H1 (cell line): ENCODE results near the gene TPD52L1.

Experiments
- EZH2 ChIP-seq: fragments of 200-600 bp; sonication (generic); IDR thresholded peaks from 2 replicates; pipeline ENCODE4 v1.7.1; 2012; ENCODE audit warnings: low read depth, mild to moderate bottlenecking, moderate library complexity, low read length, inconsistent platforms; ENCODE audit not compliant: severe bottlenecking
- HDAC2 ChIP-seq, 2 experiments: fragments of 300-600 bp in 1 of 2; sonication (generic) in 1 of 2; IDR thresholded peaks; 2 replicates each; pipeline ENCODE4 v1.6.1; 2011 to 2012; ENCODE audit warnings: low read depth in 2 of 2, low read length in 2 of 2, mild to moderate bottlenecking in 2 of 2, moderate library complexity in 2 of 2, borderline replicate concordance in 1 of 2, inconsistent platforms in 1 of 2
- SAP30 ChIP-seq: fragments of 300-600 bp; sonication (generic); IDR thresholded peaks from 2 replicates; pipeline ENCODE4 v1.7.1; 2012; ENCODE audit warnings: low read length, moderate library complexity, mild to moderate bottlenecking, inconsistent platforms; ENCODE audit not compliant: insufficient read depth, insufficient replicate concordance
- TAF1 ChIP-seq: IDR thresholded peaks from 2 replicates; pipeline ENCODE4 v1.6.1; 2011; ENCODE audit warnings: mild to moderate bottlenecking, low read depth, low read length
- TF ChIP-seq, protein P1 (sequence below), 3 experiments: IDR thresholded peaks; 1 replicate in 2 of 3; 2 replicates in 1 of 3; pipeline versions ENCODE4 v1.5.1 to v1.6.1; 2011; ENCODE audit warnings: low read length in 3 of 3, mild to moderate bottlenecking in 3 of 3, inconsistent platforms in 2 of 3, low read depth in 1 of 3, moderate library complexity in 1 of 3; ENCODE audit not compliant: insufficient read depth in 1 of 3; ENCODE audit errors: control extremely low read depth in 1 of 3

DNA sequence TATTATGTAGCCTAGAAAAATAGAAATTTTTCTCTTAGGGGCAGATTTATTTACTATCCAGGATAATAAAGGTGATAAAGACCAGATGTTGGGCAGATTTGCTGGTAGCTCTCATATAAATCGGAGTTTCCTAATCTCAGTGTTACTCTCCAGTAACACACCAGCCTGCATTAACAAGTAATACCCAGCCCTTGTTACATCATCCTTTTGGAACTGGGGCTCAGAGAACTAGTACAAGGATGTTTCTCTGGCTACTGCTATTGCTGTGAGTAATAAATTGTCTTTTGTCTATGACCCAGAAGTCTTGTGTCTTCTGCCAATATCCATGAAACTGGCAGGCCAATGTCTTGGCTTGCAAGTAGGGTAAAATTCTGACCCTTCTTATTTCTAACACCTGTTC, 16.8 kb downstream of the TPD52L1 start:
- TF ChIP-seq TAF1: no peak
- TF ChIP-seq, protein P1, sequence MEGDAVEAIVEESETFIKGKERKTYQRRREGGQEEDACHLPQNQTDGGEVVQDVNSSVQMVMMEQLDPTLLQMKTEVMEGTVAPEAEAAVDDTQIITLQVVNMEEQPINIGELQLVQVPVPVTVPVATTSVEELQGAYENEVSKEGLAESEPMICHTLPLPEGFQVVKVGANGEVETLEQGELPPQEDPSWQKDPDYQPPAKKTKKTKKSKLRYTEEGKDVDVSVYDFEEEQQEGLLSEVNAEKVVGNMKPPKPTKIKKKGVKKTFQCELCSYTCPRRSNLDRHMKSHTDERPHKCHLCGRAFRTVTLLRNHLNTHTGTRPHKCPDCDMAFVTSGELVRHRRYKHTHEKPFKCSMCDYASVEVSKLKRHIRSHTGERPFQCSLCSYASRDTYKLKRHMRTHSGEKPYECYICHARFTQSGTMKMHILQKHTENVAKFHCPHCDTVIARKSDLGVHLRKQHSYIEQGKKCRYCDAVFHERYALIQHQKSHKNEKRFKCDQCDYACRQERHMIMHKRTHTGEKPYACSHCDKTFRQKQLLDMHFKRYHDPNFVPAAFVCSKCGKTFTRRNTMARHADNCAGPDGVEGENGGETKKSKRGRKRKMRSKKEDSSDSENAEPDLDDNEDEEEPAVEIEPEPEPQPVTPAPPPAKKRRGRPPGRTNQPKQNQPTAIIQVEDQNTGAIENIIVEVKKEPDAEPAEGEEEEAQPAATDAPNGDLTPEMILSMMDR (IDR thresholded peaks at IDR 0.05; ENCODE audit: control extremely low read depth in 1 of 3, insufficient read depth in 1 of 3, low read depth in 1 of 3, low read length in 3 of 3): no peak
- TF ChIP-seq SAP30: no peak
- no peak for TF ChIP-seq EZH2
- no peak for TF ChIP-seq HDAC2 (IDR thresholded peaks at IDR 0.05; ENCODE audit: borderline replicate concordance in 1 of 2, low read depth in 2 of 2, low read length in 2 of 2)
